T-helper 1 cell (primary cell): Measurements from ENCODE around the gene ACSL6.

Experiments used
- DNase-seq, 5 donors: peaks; one replicate each; pipeline ENCODE4 v3.0.0-alpha.2; 2012 to 2020

Gene ACSL6

DNA sequence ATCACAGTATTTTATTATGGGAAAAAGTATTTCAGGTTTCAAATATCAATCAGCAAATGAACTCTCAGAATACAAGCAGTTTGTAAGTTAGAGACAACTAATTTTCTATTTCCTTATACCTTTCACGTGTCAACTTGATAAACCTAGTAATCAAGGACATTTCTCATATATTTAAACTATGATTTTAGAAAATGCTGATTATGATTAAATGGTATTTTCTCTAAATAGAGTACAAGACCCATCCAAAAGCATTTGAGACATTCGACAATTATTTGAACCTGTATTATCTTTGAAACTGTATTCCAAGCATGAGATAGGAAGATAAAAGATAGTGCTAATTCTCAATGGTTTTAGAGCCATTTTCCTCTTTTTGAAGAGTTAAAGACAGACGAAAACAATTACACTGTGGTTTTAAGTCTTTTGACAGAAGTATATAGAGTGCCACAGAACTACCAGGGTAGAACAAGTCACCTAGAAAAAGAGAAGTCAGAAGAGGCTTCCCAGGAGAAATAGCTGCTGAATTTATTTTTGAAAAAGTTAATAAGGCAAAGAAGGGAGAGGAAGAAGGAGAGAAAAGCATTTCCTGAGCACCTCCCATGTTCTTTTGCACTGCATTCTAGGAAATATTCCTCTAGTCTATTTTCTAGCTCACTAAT is 71.6 kb downstream of the ACSL6 start:
- no peak for DNase-seq

DNA sequence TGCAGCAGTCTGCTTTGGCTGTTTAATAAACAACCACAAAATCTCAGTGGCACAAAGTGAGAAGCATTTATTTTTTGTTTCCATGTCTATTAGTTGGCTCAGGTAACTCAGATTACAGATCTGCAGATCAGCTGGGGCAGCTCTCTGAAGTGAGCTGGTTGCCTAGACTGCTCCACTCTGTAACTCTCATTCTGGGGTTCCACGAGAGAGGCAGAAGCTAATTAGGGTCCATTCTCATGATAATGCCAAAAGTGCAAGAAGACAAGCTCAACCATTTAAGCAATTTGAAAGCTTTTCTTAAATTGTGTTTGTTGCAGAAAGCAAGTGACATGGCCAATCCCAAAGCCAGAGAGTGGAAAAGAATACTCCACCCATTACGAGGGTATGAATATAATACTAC is 79.2 kb downstream of the ACSL6 start:
- DNase-seq: no peak

DNA sequence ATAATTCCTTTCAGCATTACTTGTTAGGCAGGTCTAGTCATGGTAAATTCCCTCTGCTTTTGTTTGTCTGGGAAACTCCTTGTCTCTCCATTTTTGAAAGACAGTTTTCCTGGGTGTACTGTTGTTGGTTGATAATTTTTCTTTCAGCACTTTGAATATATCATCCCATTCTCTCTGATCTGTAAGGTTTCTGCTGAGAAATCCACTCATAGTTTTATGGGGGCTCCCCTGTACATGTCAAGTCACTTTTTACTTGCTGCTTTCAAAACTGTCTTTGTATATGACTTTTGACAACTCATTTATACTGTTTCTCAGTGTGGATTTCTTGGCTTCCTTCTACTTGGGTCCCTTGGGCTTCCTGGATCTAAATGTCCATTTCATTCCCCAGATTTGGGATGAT is 82.5 kb downstream of the ACSL6 start:
- DNase-seq: no peak

DNA sequence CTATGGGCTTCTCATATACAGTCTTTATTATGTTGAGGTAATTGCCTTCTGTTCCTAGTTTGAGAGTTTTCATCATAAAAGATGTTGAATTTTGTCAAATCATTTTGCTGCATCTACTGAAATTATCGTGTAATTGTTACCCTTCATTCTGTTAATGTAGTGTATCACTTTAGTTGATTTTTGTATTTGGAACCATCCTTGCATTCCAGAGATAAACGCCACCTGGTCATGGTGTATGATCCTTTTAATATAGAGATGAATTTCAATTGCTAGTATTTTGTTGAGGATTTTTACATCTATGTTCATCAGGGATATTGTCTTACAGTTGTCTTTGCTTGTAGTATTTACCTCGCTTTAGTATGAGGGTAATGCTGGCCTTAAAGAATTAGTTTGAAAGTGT is 85.3 kb downstream of the ACSL6 start:
- DNase-seq: no peak

GRCh38 chr5:131916481-131916880 is 95.0 kb downstream of the ACSL6 start:
- no peak for DNase-seq

GRCh38 chr5:131914472-131914871 is 97.0 kb downstream of the ACSL6 start:
- no peak for DNase-seq

DNA sequence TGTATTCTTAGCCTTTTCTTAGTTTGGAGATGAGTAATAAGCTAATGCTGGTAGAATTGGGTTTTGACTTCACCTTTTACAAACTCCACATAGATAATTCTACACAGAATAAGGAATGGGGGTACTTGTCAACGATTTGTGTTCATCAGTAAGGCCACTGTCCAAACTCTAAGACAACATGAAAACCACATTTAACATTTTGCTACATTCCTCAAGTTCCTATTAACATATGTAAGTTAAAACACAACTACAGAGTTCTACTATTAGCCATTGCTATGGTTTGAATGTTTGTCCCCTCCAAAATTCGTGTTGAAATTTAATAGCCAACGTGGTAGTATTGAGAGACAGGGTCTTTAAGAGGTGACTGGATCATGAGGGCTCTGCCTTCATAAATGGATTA is 97.9 kb downstream of the ACSL6 start:
- no peak for DNase-seq

- no peak for DNase-seq
Observed at GRCh38 chr5:131906668-131907067, 104.8 kb downstream of the ACSL6 start.

DNA sequence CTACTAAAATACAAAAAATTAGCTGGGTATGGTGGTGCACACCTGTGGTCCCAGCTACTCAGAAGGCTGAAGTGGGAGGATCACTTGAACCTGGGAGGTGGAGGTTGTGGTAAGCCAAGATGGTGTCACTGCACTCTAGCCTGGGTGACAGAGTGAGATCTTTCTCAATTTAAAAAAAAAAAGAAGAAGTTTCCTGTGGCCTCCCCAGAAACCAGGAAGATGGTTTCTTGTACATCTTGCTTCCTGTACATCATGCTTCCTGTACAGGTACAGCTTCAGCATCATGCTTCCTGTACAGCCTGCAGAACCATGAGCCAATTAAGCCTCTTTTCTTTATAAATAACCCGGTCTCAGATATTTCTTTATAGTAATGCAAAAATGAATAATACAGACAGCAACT is 109.2 kb downstream of the ACSL6 start:
- DNase-seq: peak in 1 of 5 donors; percentile 79
